A673 (cell line): ENCODE measurements around the gene SCGB1C2.

Experiments used
- EZH2 ChIP-seq: fragments of 200-600 bp; sonication (generic); IDR thresholded peaks from 2 replicates; pipeline ENCODE4 v1.6.1; 2017; ENCODE audit warnings: borderline replicate concordance, low read depth, mild to moderate bottlenecking, mixed read lengths, antibody characterized with exemption, low read length; ENCODE audit not compliant: poor library complexity, severe bottlenecking
- TF ChIP-seq, protein P1 (sequence below): fragments of 300-800, 200-600 bp; sonication (generic); conservative IDR thresholded peaks from 2 replicates; pipeline ENCODE4 v1.5.1; 2017; ENCODE audit warnings: low read depth, mild to moderate bottlenecking, antibody characterized with exemption, low read length, moderate library complexity, mixed read lengths

DNA sequence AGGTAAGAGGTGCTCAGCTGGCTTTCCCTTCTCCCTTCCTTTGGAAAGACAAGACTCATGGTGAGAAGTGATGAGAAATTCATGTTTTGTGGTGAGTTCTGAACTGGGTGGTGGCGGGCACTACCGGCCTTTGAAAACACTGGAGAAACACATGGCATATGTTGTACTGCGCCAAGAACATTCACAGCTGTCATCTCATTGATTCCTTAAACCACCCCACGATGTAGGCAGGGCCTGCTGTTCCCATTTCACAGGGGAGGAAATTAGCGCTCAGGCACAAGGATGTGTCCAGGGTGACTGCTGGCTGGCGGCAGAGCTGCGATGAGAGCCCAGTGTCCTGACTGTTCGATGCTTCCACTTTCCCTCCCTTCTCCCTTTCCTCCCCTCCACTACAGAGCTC is 45.7 kb downstream of the SCGB1C2 start:
- TF ChIP-seq, protein P1, sequence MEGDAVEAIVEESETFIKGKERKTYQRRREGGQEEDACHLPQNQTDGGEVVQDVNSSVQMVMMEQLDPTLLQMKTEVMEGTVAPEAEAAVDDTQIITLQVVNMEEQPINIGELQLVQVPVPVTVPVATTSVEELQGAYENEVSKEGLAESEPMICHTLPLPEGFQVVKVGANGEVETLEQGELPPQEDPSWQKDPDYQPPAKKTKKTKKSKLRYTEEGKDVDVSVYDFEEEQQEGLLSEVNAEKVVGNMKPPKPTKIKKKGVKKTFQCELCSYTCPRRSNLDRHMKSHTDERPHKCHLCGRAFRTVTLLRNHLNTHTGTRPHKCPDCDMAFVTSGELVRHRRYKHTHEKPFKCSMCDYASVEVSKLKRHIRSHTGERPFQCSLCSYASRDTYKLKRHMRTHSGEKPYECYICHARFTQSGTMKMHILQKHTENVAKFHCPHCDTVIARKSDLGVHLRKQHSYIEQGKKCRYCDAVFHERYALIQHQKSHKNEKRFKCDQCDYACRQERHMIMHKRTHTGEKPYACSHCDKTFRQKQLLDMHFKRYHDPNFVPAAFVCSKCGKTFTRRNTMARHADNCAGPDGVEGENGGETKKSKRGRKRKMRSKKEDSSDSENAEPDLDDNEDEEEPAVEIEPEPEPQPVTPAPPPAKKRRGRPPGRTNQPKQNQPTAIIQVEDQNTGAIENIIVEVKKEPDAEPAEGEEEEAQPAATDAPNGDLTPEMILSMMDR, result no peak
- no peak for TF ChIP-seq EZH2
